SK-N-SH treated with all-trans-retinoic acid at 6 μM for 48 hours (cell line): Measurements from ENCODE around the gene MMP11.

Source experiments
- ARNTL ChIP-seq: fragments of 450-650 bp; formaldehyde crosslinking; IDR thresholded peaks from 2 replicates; pipeline ENCODE4 v1.5.0; 2020; ENCODE audit warnings: low read depth, mild to moderate bottlenecking, moderate library complexity, borderline replicate concordance
- PPARA ChIP-seq: fragments of 250-450 bp; sonication (Bioruptor Pico); IDR thresholded peaks from 2 replicates; pipeline ENCODE4 v1.5.0; 2020; ENCODE audit warnings: mild to moderate bottlenecking, borderline replicate concordance
- TOX ChIP-seq: fragments of 250-450 bp; sonication (Bioruptor Pico); IDR thresholded peaks from 2 replicates; pipeline ENCODE4 v1.8.0; 2021; ENCODE audit warnings: mild to moderate bottlenecking, moderate library complexity, borderline replicate concordance
- ZC3H10 ChIP-seq: fragments of 250-450 bp; sonication (Bioruptor Pico); IDR thresholded peaks from 2 replicates; pipeline ENCODE4 v1.5.1; 2021; ENCODE audit warnings: mild to moderate bottlenecking, moderate library complexity
- ZFP30 ChIP-seq: fragments of 450-650 bp; formaldehyde crosslinking; IDR thresholded peaks from 2 replicates; pipeline ENCODE4 v1.5.0; 2022; ENCODE audit warnings: mild to moderate bottlenecking, moderate library complexity
- ZNF8 ChIP-seq: fragments of 450-650 bp; formaldehyde crosslinking; IDR thresholded peaks from 2 replicates; pipeline ENCODE4 v1.5.0; 2020; ENCODE audit warnings: mild to moderate bottlenecking, moderate library complexity
- TF ChIP-seq, protein P1 (sequence below): fragments of 250-450 bp; sonication (Bioruptor Pico); IDR thresholded peaks from 2 replicates; pipeline ENCODE4 v1.8.0; 2021; ENCODE audit warnings: low read depth, mild to moderate bottlenecking, moderate library complexity, borderline replicate concordance
- TF ChIP-seq, protein P2 (sequence below): fragments of 250-450 bp; sonication (Bioruptor Pico); IDR thresholded peaks from 2 replicates; pipeline ENCODE4 v1.5.1; 2021; ENCODE audit warnings: mild to moderate bottlenecking, moderate library complexity

DNA sequence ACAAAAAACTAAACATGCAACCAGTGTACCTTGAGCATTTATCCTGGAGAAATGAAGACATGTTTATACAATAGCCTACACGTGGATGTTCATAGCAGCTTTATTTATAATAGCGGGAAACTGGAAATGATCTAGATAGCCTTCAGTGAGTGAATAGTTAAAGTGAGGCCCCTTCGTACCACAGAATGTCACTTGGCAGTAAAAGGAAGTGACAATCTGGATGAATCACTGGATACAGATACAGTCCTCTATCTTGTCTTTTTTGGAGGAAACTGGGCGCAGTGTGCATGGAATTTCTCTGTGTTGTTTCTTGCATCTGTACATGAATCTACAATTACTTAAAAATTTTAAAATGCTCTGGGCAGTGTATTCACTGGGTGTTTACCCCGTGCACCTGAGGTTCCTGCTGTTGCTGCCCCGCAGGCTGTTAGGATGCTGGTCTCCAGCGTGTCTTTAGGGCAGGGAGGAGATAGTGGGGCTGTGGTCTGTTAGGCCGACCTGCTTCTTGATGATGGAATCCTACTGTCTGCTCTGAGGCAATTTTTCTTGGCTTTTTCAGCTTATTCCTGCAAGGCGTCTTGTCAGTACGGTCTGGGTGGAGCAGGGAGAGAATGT is 43.0 kb downstream of the MMP11 start:
- TF ChIP-seq, protein P1, sequence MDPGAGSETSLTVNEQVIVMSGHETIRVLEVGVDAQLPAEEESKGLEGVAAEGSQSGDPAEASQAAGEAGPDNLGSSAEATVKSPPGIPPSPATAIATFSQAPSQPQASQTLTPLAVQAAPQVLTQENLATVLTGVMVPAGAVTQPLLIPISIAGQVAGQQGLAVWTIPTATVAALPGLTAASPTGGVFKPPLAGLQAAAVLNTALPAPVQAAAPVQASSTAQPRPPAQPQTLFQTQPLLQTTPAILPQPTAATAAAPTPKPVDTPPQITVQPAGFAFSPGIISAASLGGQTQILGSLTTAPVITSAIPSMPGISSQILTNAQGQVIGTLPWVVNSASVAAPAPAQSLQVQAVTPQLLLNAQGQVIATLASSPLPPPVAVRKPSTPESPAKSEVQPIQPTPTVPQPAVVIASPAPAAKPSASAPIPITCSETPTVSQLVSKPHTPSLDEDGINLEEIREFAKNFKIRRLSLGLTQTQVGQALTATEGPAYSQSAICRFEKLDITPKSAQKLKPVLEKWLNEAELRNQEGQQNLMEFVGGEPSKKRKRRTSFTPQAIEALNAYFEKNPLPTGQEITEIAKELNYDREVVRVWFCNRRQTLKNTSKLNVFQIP (CRISPR knock-in tag): no peak
- TF ChIP-seq ZNF8 (CRISPR knock-in tag) (no peak), ARNTL (CRISPR knock-in tag) (no peak), PPARA (CRISPR knock-in tag) (no peak), ZC3H10 (no peak), TOX (CRISPR knock-in tag) (no peak), ZFP30 (CRISPR knock-in tag) (no peak)
- TF ChIP-seq, protein P2, sequence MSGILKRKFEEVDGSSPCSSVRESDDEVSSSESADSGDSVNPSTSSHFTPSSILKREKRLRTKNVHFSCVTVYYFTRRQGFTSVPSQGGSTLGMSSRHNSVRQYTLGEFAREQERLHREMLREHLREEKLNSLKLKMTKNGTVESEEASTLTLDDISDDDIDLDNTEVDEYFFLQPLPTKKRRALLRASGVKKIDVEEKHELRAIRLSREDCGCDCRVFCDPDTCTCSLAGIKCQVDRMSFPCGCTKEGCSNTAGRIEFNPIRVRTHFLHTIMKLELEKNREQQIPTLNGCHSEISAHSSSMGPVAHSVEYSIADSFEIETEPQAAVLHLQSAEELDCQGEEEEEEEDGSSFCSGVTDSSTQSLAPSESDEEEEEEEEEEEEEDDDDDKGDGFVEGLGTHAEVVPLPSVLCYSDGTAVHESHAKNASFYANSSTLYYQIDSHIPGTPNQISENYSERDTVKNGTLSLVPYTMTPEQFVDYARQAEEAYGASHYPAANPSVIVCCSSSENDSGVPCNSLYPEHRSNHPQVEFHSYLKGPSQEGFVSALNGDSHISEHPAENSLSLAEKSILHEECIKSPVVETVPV (CRISPR knock-in tag): no peak
